Effector memory CD4-positive, alpha-beta T cell (primary cell): ENCODE measurements around the gene NR2F6.
A peak's percentile ranks its signal among the peaks of the same experiment; 100 is the strongest.

ENCODE experiments used
- DNase-seq, 3 donors: peaks; one replicate each; pipeline ENCODE4 v3.0.0-alpha.2; 2020
- H3K27ac ChIP-seq: 2 replicates; pipeline ENCODE4 v1.7.0; 2013; ENCODE audit warnings: mild to moderate bottlenecking, low read length, moderate library complexity; ENCODE audit not compliant: insufficient read depth, poor library complexity, severe bottlenecking
- H3K27me3 ChIP-seq: replicated peaks from 2 replicates; pipeline ENCODE4 v1.7.0; 2013; ENCODE audit warnings: mild to moderate bottlenecking, low read length; ENCODE audit not compliant: insufficient read depth, control insufficient read depth, poor library complexity, severe bottlenecking
- H3K36me3 ChIP-seq: 2 replicates; pipeline ENCODE4 v1.7.0; 2013; ENCODE audit warnings: mild to moderate bottlenecking, low read length, moderate library complexity; ENCODE audit not compliant: control insufficient read depth, insufficient read depth
- H3K4me1 ChIP-seq: 2 replicates; pipeline ENCODE4 v1.7.0; 2013; ENCODE audit warnings: low read length, mild to moderate bottlenecking; ENCODE audit not compliant: control insufficient read depth, insufficient read depth, poor library complexity, severe bottlenecking
- H3K4me3 ChIP-seq: 2 replicates; pipeline ENCODE4 v1.7.0; 2013; ENCODE audit warnings: low read length, low read depth, mild to moderate bottlenecking; ENCODE audit not compliant: insufficient read depth, poor library complexity, severe bottlenecking
- H3K9me3 ChIP-seq: 2 replicates; pipeline ENCODE4 v1.7.0; 2013; ENCODE audit warnings: mild to moderate bottlenecking, low read length, moderate library complexity; ENCODE audit not compliant: control insufficient read depth

Gene NR2F6

DNA sequence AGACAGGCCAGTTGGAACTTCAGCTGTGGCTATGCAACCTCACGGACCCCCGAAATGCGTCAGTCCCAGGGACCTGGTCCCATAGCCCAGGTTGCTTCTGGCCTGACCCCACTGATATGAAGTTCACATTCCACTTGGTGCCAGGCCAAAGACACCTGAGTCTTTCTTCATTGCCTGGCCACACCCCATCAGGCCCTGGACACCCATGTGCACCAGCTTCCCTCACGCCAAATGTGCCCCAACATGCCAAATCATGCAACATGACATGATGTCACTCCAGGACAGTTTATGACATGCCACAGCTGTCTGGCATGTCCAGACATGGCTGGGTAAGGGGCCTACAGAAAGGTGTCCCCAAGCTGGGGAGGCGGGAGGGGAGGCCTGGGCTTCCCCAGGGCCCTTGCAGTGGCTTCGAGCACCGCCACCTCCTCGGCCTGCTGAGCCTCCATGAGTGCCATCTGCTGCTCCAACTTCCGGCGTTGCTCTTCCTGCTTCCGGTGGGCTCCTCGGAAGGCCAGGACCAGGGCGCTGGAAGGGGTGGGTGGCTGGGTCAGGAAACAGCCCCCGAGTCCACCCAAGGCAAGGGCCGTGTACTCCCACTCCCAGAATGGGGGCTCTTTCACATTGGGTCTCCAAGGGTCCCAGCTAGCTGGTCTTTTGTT, 4.3 kb upstream of the NR2F6 start:
- Histone ChIP-seq H3K4me3 (no peak overlapping the region), H3K27ac (no peak overlapping the region), H3K36me3 (no peaks in the 10 kb centered on the region), H3K4me1 (peaks cover 9% of the 10 kb centered on the region), H3K9me3 (no peaks in the 10 kb centered on the region), H3K27me3 (no peaks in the 10 kb centered on the region)
- no peak for DNase-seq

DNA sequence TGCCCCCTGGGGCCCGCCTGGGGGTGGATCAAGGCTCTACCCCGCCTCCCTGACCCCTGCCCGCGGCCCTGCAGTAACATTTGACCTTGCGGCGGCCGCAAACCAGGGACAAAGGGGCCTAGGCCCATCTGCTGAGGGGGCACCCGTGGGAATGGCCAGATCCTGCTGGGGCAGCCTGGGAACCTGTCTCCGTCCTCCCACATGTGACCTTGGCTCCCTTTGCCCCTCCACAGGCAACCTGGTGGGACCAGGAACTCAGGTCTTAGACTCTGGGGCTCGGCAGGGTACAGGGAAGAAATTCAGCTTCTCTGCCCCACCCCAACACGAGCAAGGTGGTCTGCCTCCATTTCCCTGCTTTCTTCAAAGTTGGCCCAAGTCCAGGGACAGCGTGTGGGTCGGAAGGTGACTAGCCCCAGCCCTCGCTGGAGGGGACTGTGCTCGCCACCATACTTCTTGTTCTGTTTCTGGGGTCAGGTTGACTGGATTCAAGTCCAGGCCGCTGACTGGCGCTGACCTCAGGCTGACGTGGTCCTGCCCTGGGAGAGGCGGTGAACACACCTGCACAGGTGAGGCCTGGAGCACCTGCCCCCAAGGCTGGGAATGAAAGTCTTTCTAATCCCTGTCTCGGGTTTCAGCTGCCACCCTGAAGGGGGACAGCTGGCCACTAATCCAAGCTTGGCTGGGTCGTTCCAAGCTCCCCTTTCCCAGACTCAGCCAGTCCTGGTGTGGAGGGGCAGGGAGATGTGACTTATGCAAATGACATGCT, 2.5 kb upstream of the NR2F6 start:
- H3K4me1 ChIP-seq: peaks cover 9% of the 10 kb centered on the region

DNA sequence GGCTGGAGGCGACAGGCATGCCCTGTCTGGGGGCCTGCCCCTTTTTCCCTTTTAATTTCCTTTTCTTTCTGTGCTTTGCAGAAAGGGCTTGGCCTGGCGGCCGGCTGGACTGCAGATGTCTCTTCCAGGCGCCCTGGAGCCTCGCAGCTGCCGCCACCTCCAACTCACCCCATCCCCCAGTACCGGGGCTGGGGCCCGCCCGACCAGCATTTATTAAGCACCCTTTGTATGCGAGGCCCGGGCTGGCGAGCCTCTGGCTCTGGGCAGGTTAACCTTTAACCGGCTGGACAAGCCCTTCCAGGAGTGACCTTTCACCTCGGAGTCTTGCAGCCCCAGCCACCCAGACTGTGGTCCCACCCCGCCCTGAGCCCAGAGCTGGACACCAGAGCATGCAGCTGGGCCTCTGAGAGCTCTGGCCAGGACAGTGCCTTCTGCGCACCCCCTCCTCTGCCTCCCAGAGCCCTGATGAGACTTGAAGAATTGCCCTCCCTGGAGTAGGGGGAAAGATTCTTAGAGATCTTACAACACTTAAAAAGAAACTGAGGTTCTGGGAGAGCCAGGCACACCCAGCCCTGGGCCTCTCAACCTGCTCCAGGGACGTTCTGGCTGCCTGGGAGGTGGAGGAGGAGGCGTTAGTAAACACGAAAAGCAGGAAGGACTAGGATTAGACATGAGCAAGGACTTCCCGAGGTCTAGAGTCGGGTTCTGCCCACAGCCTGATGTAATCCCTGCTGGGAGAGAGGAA, 1.1 kb upstream of the NR2F6 start:
- no peaks in the 10 kb centered on the region for H3K36me3 ChIP-seq
- H3K4me3 ChIP-seq: peak overlapping the region; percentile 70
- DNase-seq: no peak
- no peaks in the 10 kb centered on the region for H3K27me3 ChIP-seq
- no peaks in the 10 kb centered on the region for H3K9me3 ChIP-seq
- H3K4me1 ChIP-seq: peaks cover 9% of the 10 kb centered on the region
- no peak overlapping the region for H3K27ac ChIP-seq

More for the DNA sequence above, 2.5 kb upstream of the NR2F6 start:
- no peak for DNase-seq
- Histone ChIP-seq H3K27ac (no peak overlapping the region), H3K36me3 (no peaks in the 10 kb centered on the region), H3K27me3 (no peaks in the 10 kb centered on the region), H3K4me3 (no peak overlapping the region), H3K9me3 (no peaks in the 10 kb centered on the region)

DNA sequence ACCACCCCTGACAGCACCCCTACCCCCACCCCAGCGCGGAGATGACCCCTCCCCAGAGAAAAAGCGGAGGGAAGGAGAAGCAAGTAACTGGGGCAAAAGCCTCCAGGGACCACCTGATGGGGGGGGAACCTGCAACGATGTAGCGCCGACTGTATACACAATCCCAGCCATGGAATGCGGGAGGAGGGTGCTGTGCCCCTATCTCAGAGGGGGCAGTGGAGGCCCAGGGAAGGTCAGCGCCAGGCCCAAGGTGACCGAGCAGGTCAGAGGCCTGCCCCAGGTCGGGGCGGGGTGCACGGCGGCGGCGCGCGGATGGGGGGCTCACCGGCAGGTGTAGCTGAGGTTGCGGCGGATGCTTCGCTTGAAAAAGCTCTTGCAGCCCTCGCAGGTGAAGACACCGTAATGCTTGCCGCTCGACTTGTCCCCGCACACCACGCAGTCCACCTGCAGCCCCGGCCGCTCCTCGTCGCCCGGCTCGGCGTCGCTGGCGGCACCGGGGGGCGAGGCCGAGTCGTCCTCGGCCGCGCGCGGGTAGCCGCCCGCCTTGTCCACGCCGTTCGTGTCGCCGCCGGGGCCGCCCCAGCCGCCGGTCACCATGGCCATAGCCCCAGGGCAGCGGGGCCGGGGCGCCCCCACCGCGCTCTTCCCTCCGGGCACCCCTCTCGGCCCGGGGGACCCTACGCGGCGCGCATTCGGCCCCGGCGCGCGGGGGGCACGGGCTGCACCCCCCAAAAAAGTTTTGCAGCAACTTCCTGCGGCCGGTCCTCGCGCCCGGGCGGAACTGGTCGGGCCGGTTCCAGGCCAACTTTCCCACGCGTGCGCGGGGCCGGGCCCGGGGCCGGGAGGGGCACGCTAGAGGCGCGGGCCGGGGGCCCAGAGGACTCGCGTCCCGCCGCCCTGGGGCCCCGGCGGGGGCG, 843 bp downstream of the NR2F6 start:
- Histone ChIP-seq H3K9me3 (no peaks in the 10 kb centered on the region), H3K4me3 (peak overlapping the region; percentile 23), H3K4me1 (peaks cover 9% of the 10 kb centered on the region), H3K27ac (no peak overlapping the region), H3K27me3 (no peaks in the 10 kb centered on the region), H3K36me3 (no peaks in the 10 kb centered on the region)
- no peak for DNase-seq

DNA sequence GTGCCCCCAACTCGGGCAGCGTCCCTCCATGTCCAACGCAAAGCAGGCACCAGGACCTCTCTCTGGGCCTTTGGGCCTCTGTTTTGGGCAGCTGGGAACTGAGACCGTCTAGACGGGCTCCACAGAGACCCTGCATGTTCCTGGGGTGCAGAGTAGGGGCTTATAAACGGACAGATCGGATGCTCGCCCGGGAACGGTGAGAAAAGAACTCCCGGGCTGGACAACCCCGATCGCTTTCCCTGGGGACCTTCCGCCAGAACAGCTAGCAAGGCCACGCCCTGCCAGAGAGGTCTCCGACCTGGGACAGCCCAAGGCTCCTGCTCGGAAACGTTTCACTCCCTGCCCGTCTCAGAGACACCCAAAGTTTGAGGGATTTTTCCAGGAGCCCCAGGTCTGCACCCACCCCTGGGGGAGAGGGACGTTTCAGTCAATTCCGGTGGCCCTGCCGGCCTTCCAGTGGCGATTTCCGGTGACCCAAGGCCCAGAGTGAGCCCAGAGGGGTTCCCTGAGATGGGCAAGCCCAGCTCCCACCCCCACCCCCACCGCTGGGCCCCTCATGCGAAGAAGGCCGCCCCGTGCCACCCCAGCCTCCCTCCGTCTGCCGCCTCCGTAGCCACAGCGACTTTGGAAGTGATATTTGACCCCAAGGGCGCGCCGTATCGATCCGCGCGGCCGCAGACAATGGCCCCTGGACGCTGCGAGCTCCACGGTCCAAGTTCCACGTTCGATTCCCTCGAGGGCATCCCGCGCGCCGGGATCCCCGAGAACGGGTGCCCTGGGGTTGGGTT, 1.7 kb downstream of the NR2F6 start:
- Histone ChIP-seq H3K27me3 (no peaks in the 10 kb centered on the region), H3K27ac (no peak overlapping the region), H3K4me1 (peaks cover 9% of the 10 kb centered on the region), H3K9me3 (no peaks in the 10 kb centered on the region), H3K4me3 (no peak overlapping the region), H3K36me3 (no peaks in the 10 kb centered on the region)
- no peak for DNase-seq

DNA sequence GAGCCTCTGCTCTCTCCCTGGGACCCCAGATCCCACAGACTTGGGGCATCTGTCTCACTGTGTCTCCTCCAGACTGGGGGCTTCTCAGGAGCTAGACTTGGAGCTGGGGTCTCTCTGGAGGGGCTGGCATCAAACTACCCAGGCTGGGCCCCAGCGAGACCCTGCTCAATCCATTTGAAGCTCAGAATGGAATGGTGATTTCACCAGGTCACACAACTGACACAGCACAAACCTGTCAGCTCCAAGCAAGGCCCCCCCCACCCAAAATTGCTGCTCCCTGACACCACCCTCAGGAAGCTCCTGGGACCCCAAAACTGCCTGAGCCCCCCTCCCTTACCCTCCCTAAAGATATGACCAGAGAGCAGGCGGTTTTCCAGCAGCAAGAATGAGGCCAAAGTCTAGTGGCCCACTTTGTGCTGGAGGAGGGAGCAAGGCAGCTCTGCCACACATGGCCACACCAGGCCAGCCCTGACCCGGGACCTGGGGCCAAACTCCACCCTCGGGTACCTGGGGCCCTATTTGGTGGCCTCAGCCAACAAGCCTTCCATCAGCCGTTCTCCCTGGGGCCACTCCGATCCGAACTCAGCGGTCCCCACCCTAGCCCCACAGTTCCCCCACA, 2.4 kb downstream of the NR2F6 start:
- Histone ChIP-seq H3K4me3 (no peak overlapping the region), H3K4me1 (peaks cover 9% of the 10 kb centered on the region), H3K27ac (no peak overlapping the region), H3K27me3 (no peaks in the 10 kb centered on the region), H3K36me3 (no peaks in the 10 kb centered on the region), H3K9me3 (no peaks in the 10 kb centered on the region)
- no peak for DNase-seq

DNA sequence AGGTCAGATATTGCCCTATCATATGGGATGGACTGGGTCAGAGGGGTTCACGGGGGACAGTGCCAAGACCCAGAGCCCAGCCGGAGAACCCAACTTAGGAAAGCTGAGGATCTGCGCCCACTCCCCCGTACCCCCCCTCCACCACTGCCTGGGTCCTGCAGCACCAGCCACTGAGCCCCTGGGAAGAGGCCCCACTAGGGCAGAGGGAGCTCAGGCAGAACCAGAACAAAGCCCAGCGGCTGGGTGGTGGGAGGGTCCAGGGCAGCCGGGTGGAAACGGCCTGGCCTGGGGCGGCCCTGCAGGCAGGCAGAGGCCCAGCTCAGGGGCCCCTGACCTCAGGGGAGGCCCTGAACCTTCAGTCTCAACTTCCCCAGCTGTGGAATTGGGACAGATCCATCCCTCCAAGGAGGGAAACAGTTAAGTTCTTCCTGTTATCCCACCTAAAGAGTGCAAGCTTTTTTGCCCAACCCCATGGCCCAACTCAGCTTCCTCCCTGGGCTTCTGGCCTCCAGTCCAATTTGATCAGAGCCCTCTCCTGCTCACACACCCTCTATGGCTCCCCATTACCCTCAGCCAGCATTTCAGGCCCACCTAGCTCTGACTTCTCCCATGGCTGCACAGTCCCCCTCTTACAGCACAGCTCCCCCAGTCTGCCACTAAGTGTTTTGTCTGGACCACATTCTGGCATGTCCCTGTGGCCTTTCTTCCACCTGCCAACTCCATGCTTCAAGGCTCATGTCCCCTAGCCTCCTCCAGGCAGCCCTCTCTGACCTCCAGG, 3.1 kb downstream of the NR2F6 start:
- H3K4me1 ChIP-seq: peaks cover 9% of the 10 kb centered on the region
- H3K27ac ChIP-seq: no peak overlapping the region
- H3K4me3 ChIP-seq: no peak overlapping the region
- no peaks in the 10 kb centered on the region for H3K9me3 ChIP-seq
- H3K27me3 ChIP-seq: no peaks in the 10 kb centered on the region
- DNase-seq: no peak
- H3K36me3 ChIP-seq: no peaks in the 10 kb centered on the region

DNA sequence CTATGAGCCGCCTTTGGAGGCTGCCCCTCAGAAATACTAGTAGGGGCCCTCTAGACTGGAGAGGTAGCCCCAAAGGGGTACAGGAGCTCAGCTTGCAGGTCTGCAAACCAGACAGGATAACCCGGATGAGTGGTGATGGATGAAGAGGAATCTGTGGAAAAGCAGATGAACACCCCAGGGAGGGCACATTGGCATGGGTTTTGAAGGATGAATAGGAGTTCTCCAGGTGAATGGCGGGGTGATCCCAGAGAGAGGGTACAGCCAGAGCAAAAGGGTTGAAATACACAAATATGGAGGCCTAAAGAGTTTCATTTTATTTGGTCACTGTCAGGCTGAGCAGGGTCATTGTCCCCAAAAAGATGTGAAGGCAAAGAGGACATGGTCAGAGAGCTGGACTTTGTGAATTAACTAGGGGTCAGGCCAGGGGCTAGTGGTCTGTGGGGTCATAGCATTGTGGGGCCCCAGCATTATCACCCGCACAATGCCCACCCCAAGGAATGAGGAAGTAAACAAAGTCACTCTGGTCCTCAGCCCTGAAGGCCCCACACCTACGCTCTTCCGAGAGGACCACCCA, 4.8 kb downstream of the NR2F6 start:
- no peaks in the 10 kb centered on the region for H3K27me3 ChIP-seq
- no peak for DNase-seq
- H3K4me1 ChIP-seq: no peaks in the 10 kb centered on the region
- no peak overlapping the region for H3K27ac ChIP-seq
- no peaks in the 10 kb centered on the region for H3K36me3 ChIP-seq
- H3K9me3 ChIP-seq: no peaks in the 10 kb centered on the region
- H3K4me3 ChIP-seq: no peak overlapping the region
